Thymus (tissue), 11 donors: ENCODE data around the gene NINJ1. TPM values are rescaled to one million over a fixed set of nuclear protein-coding genes. Genes with fewer than 3 reads are reported as not detected.

Experiments
- DNase-seq, 9 donors: peaks; one replicate each; pipeline ENCODE4 v3.0.0-alpha.2; 2013; ENCODE audit warnings: low spot score in 9 of 9, low read depth in 6 of 9, missing footprints in 1 of 9
- H3K27ac ChIP-seq, 2 donors: one replicate each; pipeline ENCODE4 v1.5.1; 2013; ENCODE audit warnings: control low read depth in 1 of 2, low read depth in 1 of 2, low read length in 1 of 2, mild to moderate bottlenecking in 1 of 2, moderate library complexity in 1 of 2
- H3K27me3 ChIP-seq, 2 donors: one replicate each; pipeline ENCODE4 v1.5.1; 2013; ENCODE audit warnings: low read length in 1 of 2; ENCODE audit not compliant: control insufficient read depth in 2 of 2, insufficient read depth in 1 of 2
- H3K36me3 ChIP-seq, 2 donors: one replicate each; pipeline ENCODE4 v1.5.1; 2013; ENCODE audit warnings: low read length in 1 of 2, mild to moderate bottlenecking in 1 of 2, moderate library complexity in 1 of 2; ENCODE audit not compliant: control insufficient read depth in 2 of 2, insufficient read depth in 2 of 2
- H3K4me1 ChIP-seq, 2 donors: one replicate each; pipeline ENCODE4 v1.5.1; 2013; ENCODE audit warnings: low read length in 2 of 2; ENCODE audit not compliant: control insufficient read depth in 2 of 2, insufficient read depth in 2 of 2
- H3K4me3 ChIP-seq, 2 donors: one replicate each; pipeline ENCODE4 v1.5.1; 2013; ENCODE audit warnings: low read length in 2 of 2, control low read depth in 1 of 2, mild to moderate bottlenecking in 1 of 2
- H3K9me3 ChIP-seq, 2 donors: one replicate each; pipeline ENCODE4 v1.5.1; 2013; ENCODE audit warnings: low read length in 1 of 2, mild to moderate bottlenecking in 1 of 2; ENCODE audit not compliant: control insufficient read depth in 2 of 2, insufficient read depth in 1 of 2
- WGBS: extraction: QIAGEN DNeasy Blood & Tissue Kit; methylation state at CpG from one replicate; pipeline ENCODE4 v1.1.7; 2013; 5-methylcytosine and 5-hydroxymethylcytosine counted together
- polyA plus RNA-seq: library from polyadenylated mRNA; stranded (reverse); fragments of 200-250 nt; gene quantifications from one replicate; pipeline ENCODE4 v1.2.3, GENCODE V29; 2013
- total RNA-seq: library from RNA; stranded (reverse); fragments of 120-200 nt; gene quantifications from one replicate; pipeline ENCODE4 v1.2.4, GENCODE V29; 2013
- donor health status: healthy.

The NINJ1 gene
- total and polyA plus RNA-seq, 2 donors: 30.0 to 39.4 TPM

DNA sequence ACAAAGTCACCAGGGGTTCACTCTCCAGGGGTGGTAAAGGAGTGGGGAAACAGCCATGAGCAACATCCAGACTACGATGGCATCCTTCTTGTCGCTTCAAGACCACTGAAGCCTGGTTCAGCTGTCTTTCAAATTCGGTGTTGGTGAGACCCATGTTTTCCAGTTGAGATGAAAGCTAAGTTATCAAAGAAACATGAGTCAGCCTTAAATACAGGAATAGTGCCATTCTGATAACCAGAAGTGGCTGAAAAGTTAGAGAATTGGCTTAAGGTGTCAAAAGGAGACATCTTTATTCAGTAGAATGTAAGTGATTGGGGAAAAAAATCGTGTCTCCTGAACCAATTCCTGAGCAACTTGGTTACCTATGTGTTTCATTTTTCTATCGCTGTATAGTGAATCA is 45.0 kb downstream of the NINJ1 start:
- Histone ChIP-seq H3K4me3 (no peak overlapping the region), H3K9me3 (peaks cover 2 to 3% of the 10 kb centered on the region in 2 donors), H3K27me3 (no peaks in the 10 kb centered on the region), H3K4me1 (peaks cover 3 to 20% of the 10 kb centered on the region in 2 donors), H3K36me3 (peaks cover 23 to 24% of the 10 kb centered on the region in 2 donors), H3K27ac (no peak overlapping the region)
- 97% methylated on average over 5 of the region's 5 CpGs for WGBS
- DNase-seq: no peak

DNA sequence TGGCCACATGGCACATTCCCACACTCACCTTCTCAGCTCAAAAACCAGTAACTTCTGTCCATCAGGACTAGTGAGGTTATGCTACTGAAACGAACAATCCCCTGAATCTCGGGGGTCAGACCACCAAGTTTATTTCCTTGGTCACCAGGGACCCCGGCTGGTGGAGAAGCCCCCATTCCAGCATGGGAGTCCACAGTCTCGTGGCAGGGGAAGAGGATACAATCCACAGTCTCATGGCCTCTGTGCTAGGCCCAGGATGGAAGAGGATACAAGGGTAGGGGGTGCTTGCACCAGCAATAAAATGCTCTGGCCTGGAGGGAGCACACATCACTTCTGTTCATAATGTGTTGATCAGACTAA is 45.4 kb downstream of the NINJ1 start:
- Histone ChIP-seq H3K27ac (no peak overlapping the region), H3K9me3 (peaks cover 2 to 3% of the 10 kb centered on the region in 2 donors), H3K36me3 (peaks cover 24 to 25% of the 10 kb centered on the region in 2 donors), H3K4me3 (no peak overlapping the region), H3K4me1 (peaks cover under 1 to 16% of the 10 kb centered on the region in 2 donors), H3K27me3 (no peaks in the 10 kb centered on the region)
- 96% methylated on average over 4 of the region's 4 CpGs for WGBS
- DNase-seq: no peak

DNA sequence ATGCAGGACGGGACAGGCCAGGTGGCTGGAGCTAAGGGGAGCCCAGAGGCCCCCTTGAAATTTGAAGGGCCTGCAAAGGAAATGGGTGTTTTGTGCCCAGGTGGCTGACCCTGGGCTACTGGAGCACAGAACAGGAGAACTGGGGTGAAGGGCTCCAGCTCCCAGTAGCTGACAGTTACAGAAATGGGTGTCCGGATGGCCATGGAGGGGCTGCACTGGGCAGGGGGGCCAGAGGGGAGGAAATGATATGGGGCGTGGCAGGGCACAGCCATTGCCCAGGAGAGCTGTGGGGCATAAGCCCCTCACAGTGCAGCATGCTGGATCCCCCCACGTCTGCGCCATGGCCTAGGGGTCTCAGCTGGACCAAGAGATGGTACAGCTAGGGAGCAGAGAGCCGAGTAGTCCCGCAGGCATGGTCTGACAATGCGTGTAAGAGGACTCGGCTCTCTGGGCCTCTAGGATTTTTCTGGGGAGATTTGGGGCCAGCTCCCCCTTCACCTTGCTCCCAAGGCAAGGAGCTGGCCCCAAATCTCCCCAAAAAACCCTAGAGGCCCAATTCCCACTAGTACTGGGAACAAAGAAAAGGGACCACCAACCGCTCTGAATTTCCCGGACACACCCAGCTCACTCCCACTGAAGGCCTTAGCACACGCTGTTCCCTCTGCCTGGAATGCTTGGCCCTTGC is 45.9 kb downstream of the NINJ1 start:
- no peak overlapping the region for H3K4me3 ChIP-seq
- peaks cover 2 to 3% of the 10 kb centered on the region in 2 donors for H3K9me3 ChIP-seq
- H3K4me1 ChIP-seq: peaks cover 2 to 15% of the 10 kb centered on the region in 2 donors
- 99% methylated on average over 12 of the region's 12 CpGs for WGBS
- H3K27me3 ChIP-seq: no peaks in the 10 kb centered on the region
- H3K36me3 ChIP-seq: peaks cover 24 to 25% of the 10 kb centered on the region in 2 donors
- no peak overlapping the region for H3K27ac ChIP-seq
- DNase-seq: no peak

DNA sequence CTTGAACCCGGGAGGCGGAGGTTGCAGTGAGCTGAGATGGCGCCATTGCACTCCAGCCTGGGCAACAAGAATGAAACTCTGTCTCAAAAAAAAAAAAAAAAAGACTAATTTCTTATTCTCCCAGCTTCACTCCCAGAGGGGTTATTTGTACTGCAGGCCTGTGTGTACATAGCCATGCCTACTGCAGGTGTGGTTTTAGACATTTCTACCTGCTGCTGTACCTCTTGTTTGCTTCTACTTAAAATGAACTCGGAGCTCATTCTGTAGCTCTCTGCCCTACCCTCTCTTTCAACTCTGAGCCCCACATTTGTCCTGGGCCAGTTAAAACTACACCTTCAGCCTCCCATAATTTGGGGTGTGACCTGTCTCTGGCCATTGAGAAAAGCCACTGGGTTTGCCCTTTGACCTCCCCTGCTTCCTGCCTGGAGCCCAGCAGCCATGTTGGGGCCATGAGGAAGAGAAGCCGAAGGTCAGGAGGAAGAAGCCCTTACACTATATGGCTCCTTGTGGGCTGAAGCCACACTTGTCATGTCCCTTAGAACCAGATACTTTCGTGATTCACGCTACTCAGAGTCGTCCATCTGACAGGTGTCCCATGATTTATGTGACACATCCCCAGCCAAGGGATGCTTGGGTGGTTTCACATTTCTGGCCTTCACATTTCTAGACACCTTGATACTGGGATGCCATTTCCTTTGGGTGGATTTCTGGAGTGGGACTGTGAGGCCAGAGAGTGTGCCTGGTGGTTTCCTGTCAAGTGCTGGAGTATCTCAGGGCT is 47.4 kb downstream of the NINJ1 start:
- Histone ChIP-seq H3K4me3 (no peak overlapping the region), H3K9me3 (peaks cover 2 to 3% of the 10 kb centered on the region in 2 donors), H3K36me3 (peaks cover 26 to 29% of the 10 kb centered on the region in 2 donors), H3K27me3 (no peaks in the 10 kb centered on the region), H3K27ac (no peak overlapping the region), H3K4me1 (peaks cover 5 to 11% of the 10 kb centered on the region in 2 donors)
- DNase-seq: no peak
- 94% methylated on average over 8 of the region's 8 CpGs for WGBS

DNA sequence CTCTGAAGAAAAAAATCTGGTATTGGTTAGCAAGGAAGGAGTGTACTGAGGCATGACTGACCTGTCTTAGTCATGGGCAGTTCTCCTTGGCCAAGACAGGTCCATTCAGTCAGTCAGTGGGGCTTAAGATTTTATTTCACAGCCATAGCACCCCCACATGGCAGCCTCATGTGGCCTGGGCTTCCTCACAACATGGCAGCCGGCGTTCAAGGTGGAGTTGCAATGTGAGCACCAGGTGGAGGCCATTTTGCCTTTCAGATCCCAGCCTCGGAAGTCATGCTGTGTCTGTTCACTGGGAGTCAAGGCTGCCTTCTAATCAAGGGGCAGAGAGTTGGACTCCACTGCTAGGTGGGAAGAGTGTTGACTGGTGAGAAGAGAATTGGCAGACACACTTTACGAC is 48.4 kb downstream of the NINJ1 start:
- WGBS: 97% methylated on average over 4 of the region's 4 CpGs

DNA sequence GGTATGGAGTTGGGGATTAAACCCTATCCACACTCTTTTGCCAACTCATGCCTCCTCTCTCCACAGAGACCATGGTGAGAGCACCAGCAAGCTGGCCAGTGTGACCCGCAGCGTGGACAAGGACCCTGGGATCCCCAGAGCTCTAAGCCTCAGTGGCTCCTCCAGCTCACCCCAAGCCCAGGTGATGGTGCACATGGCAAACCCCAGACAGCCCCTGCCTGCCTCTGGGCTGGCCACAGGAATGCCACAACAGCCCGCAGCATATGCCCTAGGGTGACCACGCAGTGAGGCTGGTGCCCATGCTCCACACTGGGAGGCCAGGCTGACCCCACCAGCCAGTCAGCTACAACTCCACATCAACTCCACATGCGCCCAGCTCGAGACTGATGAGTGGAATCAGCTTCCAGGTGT is 49.6 kb downstream of the NINJ1 start:
- Histone ChIP-seq H3K36me3 (peaks cover 38 to 39% of the 10 kb centered on the region in 2 donors), H3K4me1 (peaks cover 5 to 11% of the 10 kb centered on the region in 2 donors), H3K27me3 (no peaks in the 10 kb centered on the region), H3K4me3 (no peak overlapping the region), H3K27ac (no peak overlapping the region), H3K9me3 (peaks cover 2 to 3% of the 10 kb centered on the region in 2 donors)
- 99% methylated on average over 6 of the region's 6 CpGs for WGBS
- no peak for DNase-seq

More for the DNA sequence above, 48.4 kb downstream of the NINJ1 start:
- peaks cover 2 to 3% of the 10 kb centered on the region in 2 donors for H3K9me3 ChIP-seq
- no peaks in the 10 kb centered on the region for H3K27me3 ChIP-seq
- no peak overlapping the region for H3K27ac ChIP-seq
- H3K36me3 ChIP-seq: peaks cover 35 to 36% of the 10 kb centered on the region in 2 donors
- peaks cover 5 to 11% of the 10 kb centered on the region in 2 donors for H3K4me1 ChIP-seq
- DNase-seq: no peak
- no peak overlapping the region for H3K4me3 ChIP-seq

DNA sequence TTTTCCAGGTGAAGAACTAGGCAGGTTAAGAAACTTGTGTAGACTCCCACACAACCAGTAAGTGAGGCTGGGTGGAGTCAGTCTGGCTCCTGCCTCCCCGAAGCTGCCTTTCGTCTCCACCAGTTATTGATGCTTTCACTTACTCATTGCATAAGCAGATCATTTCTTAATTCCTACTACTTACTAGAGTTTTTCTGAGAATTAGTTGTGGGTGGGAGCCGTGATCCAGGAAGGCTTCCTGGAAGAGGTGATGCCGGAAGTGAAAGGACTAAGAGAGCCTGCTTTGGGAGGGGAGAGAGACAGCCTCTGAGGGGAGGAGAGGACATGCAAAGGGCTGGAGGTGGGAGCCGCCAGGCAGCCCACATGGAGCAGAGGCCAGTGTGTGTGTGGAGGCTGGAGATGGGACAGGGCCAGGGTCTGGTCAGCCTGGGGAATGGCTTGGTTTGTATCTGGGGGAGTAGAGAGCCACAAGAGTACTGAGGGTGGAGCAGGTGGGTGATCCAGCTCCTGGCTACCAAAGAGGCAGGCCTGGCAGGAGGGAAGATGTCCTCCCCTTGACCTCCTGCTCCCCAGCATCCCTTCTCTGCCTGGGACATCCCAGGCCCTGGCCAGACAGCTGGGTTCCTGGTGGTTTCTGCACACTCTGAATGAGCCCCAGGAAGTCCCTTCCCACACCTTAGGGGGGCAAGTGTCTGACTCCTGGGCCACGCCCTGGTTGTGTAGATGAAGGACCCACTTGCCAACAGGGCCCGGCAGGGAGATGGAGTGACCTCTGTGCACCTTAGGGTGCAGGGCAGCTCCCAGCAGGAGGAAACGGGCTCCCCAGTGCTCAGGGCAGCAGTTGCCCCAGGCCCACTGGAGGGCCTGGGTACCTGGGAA is 50.2 kb downstream of the NINJ1 start:
- peaks cover 44 to 45% of the 10 kb centered on the region in 2 donors for H3K36me3 ChIP-seq
- H3K4me1 ChIP-seq: peaks cover 5 to 11% of the 10 kb centered on the region in 2 donors
- WGBS: 96% methylated on average over 8 of the region's 8 CpGs
- no peak overlapping the region for H3K27ac ChIP-seq
- no peak overlapping the region for H3K4me3 ChIP-seq
- DNase-seq: no peak
- H3K27me3 ChIP-seq: no peaks in the 10 kb centered on the region
- H3K9me3 ChIP-seq: peaks cover 2 to 3% of the 10 kb centered on the region in 2 donors

DNA sequence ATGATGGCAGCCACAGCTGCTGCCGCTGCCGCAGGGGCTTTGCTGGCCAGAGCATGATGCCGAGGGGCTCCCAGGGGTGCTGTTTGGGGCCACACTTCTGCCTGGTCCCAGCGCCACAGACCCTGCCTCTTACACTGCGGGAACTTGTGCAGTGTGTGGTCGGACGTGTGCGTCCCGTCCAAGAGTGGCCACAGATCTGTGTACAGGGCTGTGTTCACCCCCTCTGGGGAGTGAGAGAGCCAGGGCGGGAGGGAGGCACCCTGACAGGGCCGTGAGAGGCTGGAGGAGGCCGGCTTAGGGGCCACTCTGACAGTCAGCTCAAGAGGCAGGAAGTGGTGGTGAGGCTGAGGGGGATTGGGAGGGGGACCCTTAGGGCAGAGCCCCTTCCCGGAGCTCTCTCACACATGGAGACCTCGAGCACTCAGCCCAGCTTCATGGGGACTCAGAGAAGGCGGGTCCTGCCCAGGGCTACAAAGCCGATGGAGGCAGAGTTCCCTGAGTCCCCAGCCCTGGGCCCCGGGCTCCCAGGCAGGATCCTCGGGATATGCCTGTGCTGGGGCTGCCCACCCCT is 51.1 kb downstream of the NINJ1 start:
- peak in 1 of 9 donors; percentile 52 for DNase-seq
- H3K4me3 ChIP-seq: no peak overlapping the region
- H3K4me1 ChIP-seq: peaks cover 5 to 11% of the 10 kb centered on the region in 2 donors
- H3K36me3 ChIP-seq: peaks cover 48 to 49% of the 10 kb centered on the region in 2 donors
- H3K9me3 ChIP-seq: peaks cover 2 to 3% of the 10 kb centered on the region in 2 donors
- 41% methylated on average over 18 of the region's 18 CpGs for WGBS
- H3K27me3 ChIP-seq: no peaks in the 10 kb centered on the region
- H3K27ac ChIP-seq: no peak overlapping the region
